Heart left ventricle (tissue), 13 donors: ENCODE results near the gene ITPK1.

Experiments
- POLR2A ChIP-seq, 2 donors: fragments of 450-650 bp; IDR thresholded peaks; one replicate each; pipeline ENCODE4 v1.6.1; 2017; ENCODE audit warnings: antibody characterized with exemption in 2 of 2, mild to moderate bottlenecking in 2 of 2, moderate library complexity in 2 of 2
- TF ChIP-seq, protein P1 (sequence below), 12 donors: fragments of 200-600 bp; sonication (generic) in 4 of 12; IDR thresholded peaks; one replicate each; pipeline versions ENCODE4 v1.5.0 to v1.8.0; 2018 to 2022; ENCODE audit warnings: antibody characterized with exemption in 12 of 12, mild to moderate bottlenecking in 5 of 12
- donor health status: ischemic (EF 13 %, LVEDD 7.1; RV severe dilation, severe dysfunction).
- donor health status: DM: no; HTN: yes; CAD: no.
- donor health status: DM: no; HTN: no; CAD: no.
- donor health status: ischemic (EF 25% LVEDD 6.9; RV normal size, moderate dysfunction).
- donor health status: ischemic (EF 25% LVEDD 5.7; RV mildly dilated, moderate dysfunction).
- donor health status: ischemic (EF 35%, LVEDD 5.7; RV mildly dilated, moderate dysfunction).
- donor health status: nonischemic (EF 11% LVEDD 7.7; RV severe dilation, severe dysfunction).
- donor health status: DM: yes; HTN: yes; CAD: no.
- donor health status: PGD.
- donor health status: ischemic (EF 29% LVEDD 5.4; RV normal size, mild dysfunction).
- donor health status: nonischemic (EF 23%, LVEDD 6.1; RV moderate dilation, normal function).

DNA sequence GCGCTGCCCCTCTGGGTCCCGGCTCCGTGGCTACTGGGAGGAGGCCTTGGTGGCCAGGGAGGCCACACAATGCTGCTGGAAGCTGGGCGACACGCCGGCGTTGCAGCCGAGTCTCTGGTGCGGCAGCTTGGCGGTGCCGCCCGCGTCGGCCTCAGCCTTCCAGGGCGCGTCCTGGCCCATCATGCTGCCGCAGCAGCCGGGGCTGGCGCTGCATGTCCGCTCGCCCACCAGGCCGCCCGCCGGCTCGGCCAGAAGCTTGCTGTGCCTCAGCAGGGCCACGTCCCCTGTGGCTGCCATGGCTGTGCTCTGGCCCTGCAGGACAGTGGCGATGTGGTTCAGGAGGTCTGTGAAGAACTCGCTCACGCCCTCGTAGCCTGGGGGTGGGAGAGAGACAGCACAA, 174.2 kb downstream of the ITPK1 start:
- TF ChIP-seq, protein P1, sequence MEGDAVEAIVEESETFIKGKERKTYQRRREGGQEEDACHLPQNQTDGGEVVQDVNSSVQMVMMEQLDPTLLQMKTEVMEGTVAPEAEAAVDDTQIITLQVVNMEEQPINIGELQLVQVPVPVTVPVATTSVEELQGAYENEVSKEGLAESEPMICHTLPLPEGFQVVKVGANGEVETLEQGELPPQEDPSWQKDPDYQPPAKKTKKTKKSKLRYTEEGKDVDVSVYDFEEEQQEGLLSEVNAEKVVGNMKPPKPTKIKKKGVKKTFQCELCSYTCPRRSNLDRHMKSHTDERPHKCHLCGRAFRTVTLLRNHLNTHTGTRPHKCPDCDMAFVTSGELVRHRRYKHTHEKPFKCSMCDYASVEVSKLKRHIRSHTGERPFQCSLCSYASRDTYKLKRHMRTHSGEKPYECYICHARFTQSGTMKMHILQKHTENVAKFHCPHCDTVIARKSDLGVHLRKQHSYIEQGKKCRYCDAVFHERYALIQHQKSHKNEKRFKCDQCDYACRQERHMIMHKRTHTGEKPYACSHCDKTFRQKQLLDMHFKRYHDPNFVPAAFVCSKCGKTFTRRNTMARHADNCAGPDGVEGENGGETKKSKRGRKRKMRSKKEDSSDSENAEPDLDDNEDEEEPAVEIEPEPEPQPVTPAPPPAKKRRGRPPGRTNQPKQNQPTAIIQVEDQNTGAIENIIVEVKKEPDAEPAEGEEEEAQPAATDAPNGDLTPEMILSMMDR (IDR thresholded peaks at IDR 0.05), result no peak
- TF ChIP-seq POLR2A (IDR thresholded peaks at IDR 0.05), result no peak
